ENCODE measurements around the gene FAM193A.

DNA sequence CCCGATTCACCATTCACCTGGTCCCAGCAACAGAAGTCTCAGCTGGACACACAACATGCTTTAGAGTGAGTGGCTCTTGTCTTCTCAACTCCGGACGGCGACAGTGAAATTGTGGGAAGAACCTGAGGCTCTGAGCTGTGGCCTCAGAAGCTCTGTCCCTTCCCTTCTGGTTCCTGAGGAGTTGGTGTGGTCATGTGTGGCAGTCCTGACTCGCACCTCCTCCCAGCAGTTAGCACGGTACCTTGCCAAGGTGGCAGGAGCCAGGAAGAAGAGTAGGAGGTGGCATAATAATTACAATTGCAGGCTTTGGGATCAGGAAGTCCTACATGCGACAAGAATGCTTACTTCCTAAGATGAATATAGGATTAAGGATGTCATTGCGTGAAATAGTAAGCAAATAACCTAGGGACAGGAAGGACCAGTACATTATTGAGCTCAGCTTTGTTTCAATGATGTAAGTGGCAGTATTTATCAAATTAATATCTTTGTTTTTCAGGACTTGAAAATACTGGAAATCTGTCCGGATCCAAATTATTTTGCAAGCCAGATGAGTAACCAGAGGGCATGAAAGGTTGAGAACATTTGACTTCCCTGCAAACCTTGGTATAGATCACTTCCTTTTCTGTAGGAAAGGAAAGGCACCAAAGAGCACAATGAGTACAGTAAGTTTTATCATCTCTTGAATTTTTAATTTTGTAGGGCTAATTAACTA lies 46.5 kb upstream of the FAM193A start:
- TF ChIP-seq POLR2A (IDR thresholded peaks at IDR 0.05): no peak
- TF ChIP-seq, protein P1, sequence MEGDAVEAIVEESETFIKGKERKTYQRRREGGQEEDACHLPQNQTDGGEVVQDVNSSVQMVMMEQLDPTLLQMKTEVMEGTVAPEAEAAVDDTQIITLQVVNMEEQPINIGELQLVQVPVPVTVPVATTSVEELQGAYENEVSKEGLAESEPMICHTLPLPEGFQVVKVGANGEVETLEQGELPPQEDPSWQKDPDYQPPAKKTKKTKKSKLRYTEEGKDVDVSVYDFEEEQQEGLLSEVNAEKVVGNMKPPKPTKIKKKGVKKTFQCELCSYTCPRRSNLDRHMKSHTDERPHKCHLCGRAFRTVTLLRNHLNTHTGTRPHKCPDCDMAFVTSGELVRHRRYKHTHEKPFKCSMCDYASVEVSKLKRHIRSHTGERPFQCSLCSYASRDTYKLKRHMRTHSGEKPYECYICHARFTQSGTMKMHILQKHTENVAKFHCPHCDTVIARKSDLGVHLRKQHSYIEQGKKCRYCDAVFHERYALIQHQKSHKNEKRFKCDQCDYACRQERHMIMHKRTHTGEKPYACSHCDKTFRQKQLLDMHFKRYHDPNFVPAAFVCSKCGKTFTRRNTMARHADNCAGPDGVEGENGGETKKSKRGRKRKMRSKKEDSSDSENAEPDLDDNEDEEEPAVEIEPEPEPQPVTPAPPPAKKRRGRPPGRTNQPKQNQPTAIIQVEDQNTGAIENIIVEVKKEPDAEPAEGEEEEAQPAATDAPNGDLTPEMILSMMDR (IDR thresholded peaks at IDR 0.05): no peak
- no peak for TF ChIP-seq POLR2AphosphoS5 (IDR thresholded peaks at IDR 0.05)
